ENCODE data around the gene GFER. TPM values are rescaled to one million over a fixed set of nuclear protein-coding genes. Genes with fewer than 3 reads are reported as not detected.

Gene GFER
- total RNA-seq, 1 experiment from 2014 or later: 58.5 TPM

DNA sequence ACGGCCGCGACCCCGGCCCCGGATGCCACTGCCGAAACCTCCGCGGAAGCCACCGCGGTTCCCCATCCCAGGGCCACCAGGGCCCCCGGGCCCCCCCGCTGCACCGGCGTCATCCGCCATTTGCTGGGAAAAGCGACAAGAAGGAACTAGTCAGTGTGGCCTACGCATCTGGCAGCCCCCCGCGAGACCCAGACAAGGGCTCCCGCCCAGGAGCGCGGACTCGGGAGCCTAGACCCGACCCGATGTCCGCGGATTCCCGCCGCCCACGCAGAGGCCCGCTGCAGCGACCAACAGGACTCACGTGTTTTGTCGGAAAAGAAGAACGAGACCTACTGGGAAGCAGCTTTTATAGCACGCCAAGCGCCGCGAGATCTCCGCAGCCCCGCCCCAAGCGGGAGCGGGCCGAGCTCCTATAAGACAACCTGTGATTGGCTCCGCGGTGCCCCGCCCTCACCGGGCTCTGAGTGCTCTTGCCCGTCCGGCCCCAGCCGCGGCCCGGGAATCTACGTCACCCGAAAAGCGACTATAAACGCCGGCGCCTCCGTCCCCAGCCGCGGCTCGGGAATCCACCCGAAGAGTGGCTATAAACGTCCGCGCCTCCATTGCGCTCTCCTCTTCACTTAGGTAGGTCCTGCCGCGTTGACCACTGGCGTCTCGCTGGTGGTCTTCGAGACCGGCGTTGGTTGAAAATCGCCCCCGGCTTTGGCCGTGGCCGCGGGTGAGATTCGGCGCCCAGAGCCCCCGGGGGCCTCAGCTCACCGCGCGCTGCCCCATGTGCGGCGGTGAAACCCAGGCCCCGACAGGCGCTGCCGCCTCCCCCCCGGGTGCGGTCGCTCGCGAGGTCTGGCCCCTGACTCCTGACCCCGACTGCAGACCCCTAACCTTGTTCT, 19.2 kb upstream of the GFER start, which contains the start of gene RPS2:
Gene RPS2, minus strand, starts transcription at position 321 of the 890 bp plus-strand sequence. Its CDS starts 201 bp downstream, at position 120.
- ATAC-seq: peak; percentile 51
- ChIA-PET CTCF (interaction anchor here (0.7 to 1.0 kb wide), 9 partner anchors 13 to 83 kb away, joined by 3 to 12 read pairs (median 4); partner anchors contain the start of genes NOXO1, NTHL1 and TSC2), POLR2A (interaction anchor here (0.7 to 2.3 kb wide), 22 partner anchors 9 to 544 kb away, joined by 3 to 20 read pairs (median 5); partner anchors contain the start of genes FAHD1, MAPK8IP3, MSRB1 and NOXO1)
- H3K27ac Mint-ChIP-seq: peak within 1 kb of the TSS; percentile 97
- H3K4me1 Mint-ChIP-seq: peaks cover 39% of the 10 kb centered on the region
- DNase-seq (ENCODE audit: low spot score): peak; percentile 99
- no peaks in the 10 kb centered on the region for H3K27me3 Mint-ChIP-seq (ENCODE audit: low read depth)
- H3K9me3 Mint-ChIP-seq: no peaks in the 10 kb centered on the region
- H3K36me3 Mint-ChIP-seq: peaks cover 35% of the 10 kb centered on the region
- H3K4me3 Mint-ChIP-seq: peak within 1 kb of the TSS; percentile 94
- TF ChIP-seq ESRRA (CRISPR knock-in tag; IDR thresholded peaks at IDR 0.05; ENCODE audit: borderline replicate concordance): peak; percentile 79; the same call in 1 of the 2 replicates
- TF ChIP-seq, protein P1, sequence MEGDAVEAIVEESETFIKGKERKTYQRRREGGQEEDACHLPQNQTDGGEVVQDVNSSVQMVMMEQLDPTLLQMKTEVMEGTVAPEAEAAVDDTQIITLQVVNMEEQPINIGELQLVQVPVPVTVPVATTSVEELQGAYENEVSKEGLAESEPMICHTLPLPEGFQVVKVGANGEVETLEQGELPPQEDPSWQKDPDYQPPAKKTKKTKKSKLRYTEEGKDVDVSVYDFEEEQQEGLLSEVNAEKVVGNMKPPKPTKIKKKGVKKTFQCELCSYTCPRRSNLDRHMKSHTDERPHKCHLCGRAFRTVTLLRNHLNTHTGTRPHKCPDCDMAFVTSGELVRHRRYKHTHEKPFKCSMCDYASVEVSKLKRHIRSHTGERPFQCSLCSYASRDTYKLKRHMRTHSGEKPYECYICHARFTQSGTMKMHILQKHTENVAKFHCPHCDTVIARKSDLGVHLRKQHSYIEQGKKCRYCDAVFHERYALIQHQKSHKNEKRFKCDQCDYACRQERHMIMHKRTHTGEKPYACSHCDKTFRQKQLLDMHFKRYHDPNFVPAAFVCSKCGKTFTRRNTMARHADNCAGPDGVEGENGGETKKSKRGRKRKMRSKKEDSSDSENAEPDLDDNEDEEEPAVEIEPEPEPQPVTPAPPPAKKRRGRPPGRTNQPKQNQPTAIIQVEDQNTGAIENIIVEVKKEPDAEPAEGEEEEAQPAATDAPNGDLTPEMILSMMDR (IDR thresholded peaks at IDR 0.05): no peak
- peak; percentile 65; the same call in 1 of the 2 replicates for TF ChIP-seq TEAD1 (CRISPR knock-in tag; IDR thresholded peaks at IDR 0.05)
- TF ChIP-seq TP53 (CRISPR knock-in tag; IDR thresholded peaks at IDR 0.05): no peak; the same call in 1 of the 2 replicates
- no peak for TF ChIP-seq MLX (CRISPR knock-in tag; IDR thresholded peaks at IDR 0.05)
- TF ChIP-seq NR1H2 (CRISPR knock-in tag; IDR thresholded peaks at IDR 0.05): no peak
- TF ChIP-seq FOXP1 (CRISPR knock-in tag; IDR thresholded peaks at IDR 0.05; ENCODE audit: borderline replicate concordance): peak; percentile 23; the same call in 1 of the 2 replicates
- TF ChIP-seq NFE2L1 (CRISPR knock-in tag; IDR thresholded peaks at IDR 0.05): no peak; the same call in 1 of the 2 replicates
- TF ChIP-seq ZNF423 (CRISPR knock-in tag; IDR thresholded peaks at IDR 0.05): no peak
- no peak for TF ChIP-seq GTF2I (CRISPR knock-in tag; conservative IDR thresholded peaks at IDR 0.05)
- TF ChIP-seq, protein P2, sequence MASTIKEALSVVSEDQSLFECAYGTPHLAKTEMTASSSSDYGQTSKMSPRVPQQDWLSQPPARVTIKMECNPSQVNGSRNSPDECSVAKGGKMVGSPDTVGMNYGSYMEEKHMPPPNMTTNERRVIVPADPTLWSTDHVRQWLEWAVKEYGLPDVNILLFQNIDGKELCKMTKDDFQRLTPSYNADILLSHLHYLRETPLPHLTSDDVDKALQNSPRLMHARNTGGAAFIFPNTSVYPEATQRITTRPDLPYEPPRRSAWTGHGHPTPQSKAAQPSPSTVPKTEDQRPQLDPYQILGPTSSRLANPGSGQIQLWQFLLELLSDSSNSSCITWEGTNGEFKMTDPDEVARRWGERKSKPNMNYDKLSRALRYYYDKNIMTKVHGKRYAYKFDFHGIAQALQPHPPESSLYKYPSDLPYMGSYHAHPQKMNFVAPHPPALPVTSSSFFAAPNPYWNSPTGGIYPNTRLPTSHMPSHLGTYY (CRISPR knock-in tag; IDR thresholded peaks at IDR 0.05): 0 out of 2 replicates have a peak, but pooled peaks have one; percentile 59
- 0 out of 2 replicates have a peak, but pooled peaks have one; percentile 18 for TF ChIP-seq ZNF416 (CRISPR knock-in tag; IDR thresholded peaks at IDR 0.05)
- no peak for TF ChIP-seq ATF2 (CRISPR knock-in tag; IDR thresholded peaks at IDR 0.05; ENCODE audit: borderline replicate concordance, low read depth)
- no peak for TF ChIP-seq MYBL2 (CRISPR knock-in tag; IDR thresholded peaks at IDR 0.05)
- TF ChIP-seq HMGA2 (CRISPR knock-in tag; IDR thresholded peaks at IDR 0.05): no peak
- peak; percentile 91 for TF ChIP-seq MAX (CRISPR knock-in tag; IDR thresholded peaks at IDR 0.05)
- TF ChIP-seq, protein P3, sequence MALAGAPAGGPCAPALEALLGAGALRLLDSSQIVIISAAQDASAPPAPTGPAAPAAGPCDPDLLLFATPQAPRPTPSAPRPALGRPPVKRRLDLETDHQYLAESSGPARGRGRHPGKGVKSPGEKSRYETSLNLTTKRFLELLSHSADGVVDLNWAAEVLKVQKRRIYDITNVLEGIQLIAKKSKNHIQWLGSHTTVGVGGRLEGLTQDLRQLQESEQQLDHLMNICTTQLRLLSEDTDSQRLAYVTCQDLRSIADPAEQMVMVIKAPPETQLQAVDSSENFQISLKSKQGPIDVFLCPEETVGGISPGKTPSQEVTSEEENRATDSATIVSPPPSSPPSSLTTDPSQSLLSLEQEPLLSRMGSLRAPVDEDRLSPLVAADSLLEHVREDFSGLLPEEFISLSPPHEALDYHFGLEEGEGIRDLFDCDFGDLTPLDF (CRISPR knock-in tag; IDR thresholded peaks at IDR 0.05): no peak
- TF ChIP-seq ZNF532 (CRISPR knock-in tag; IDR thresholded peaks at IDR 0.05; ENCODE audit: borderline replicate concordance): 0 out of 2 replicates have a peak, but pooled peaks have one; percentile 9
- peak; percentile 77 for TF ChIP-seq HMGXB4 (CRISPR knock-in tag; IDR thresholded peaks at IDR 0.05)
- TF ChIP-seq ELF4 (CRISPR knock-in tag; IDR thresholded peaks at IDR 0.05; ENCODE audit: low read depth): peak; percentile 79; the same call in 1 of the 2 replicates
- TF ChIP-seq PRRX2 (CRISPR knock-in tag; IDR thresholded peaks at IDR 0.05): peak; percentile 85; the same call in 1 of the 2 replicates
- 0 out of 2 replicates have a peak, but pooled peaks have one; percentile 39 for TF ChIP-seq RELA (CRISPR knock-in tag; IDR thresholded peaks at IDR 0.05; ENCODE audit: borderline replicate concordance)
- no peak for TF ChIP-seq ETV6 (CRISPR knock-in tag; IDR thresholded peaks at IDR 0.05)
